ENCODE results near the gene ANO1.
A peak's percentile ranks its signal among the peaks of the same experiment; 100 is the strongest.
"Not testable (repeated sequence)": the region's sequence is repeated elsewhere in the genome, so short reads cannot be mapped to it uniquely, and the experiment has no call there.

ANO1 gene

DNA sequence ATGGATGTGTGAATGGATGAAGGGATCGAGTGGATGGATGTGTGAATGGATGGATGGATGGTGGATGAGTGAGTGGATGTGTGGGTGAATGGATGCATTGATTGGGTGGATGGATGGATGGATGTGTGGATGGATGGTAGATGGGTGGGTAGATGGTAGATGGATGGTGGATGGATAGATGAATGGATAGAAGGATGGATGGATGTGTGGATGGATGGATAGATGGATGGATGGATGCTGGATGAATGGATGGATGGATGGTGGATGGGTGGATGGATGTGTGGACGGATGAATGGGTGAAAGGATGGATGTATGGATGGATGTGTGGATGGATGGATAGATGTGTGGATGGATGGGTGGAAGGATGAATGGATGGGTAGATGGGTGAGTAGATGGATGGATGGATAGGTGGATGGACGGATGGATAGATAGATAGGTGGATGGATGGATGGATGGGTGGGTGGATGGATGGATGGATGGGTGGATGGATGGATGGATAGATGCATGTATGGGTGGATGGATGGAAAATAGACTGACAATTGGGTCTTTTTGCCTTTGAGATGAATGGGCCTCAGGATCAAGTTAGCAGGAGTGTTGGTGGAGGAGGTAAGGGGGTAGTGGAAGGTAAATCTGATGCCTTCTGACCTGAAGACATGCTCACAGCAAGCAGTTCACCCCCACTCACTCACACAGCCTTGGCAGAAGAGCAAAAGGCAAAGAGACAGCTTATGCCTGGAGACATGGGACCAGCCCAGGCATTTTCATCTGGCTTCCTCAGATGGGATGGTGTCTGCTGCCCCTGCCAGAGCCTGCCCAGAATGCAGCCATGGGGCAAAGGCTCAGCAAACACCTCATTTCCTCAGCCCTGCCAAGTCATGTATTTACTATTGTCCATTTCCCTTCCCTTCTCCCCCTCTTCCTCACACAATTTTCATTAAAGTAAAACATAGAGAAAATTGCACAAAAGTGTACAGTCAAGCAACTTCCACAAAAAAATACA lies 117.0 kb downstream of the ANO1 start:
- no peak for DNase-seq

DNA sequence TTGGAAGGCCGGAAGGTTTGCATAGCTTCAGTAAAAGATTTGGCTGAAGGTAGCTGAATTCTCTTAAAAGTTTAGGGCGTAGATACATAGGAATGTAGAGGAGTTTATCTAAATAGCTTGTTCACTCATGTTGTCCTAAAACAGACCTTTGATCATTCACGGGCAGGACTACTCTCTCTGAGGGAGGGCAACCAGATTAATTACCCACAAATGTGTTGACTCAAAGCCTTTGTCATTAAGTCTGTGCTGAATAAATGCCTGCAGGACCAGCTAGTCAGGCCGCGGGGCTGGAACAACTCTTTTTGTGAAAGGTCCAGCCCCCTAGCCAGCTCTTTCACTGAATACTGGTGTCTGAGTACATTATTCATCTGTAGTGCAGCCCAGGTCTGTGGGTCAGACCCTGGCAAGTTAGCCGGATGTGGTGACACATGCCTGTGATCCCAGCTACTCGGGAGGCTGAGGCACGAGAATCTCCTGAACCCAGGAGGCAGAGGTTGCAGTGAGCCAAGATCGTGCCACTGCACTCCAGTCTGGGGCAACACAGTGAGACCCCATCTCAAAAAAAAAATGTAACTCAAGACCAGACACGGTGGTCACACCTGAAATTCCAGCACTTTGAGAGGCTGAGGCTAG lies 122.2 kb downstream of the ANO1 start:
- no peak for DNase-seq

DNA sequence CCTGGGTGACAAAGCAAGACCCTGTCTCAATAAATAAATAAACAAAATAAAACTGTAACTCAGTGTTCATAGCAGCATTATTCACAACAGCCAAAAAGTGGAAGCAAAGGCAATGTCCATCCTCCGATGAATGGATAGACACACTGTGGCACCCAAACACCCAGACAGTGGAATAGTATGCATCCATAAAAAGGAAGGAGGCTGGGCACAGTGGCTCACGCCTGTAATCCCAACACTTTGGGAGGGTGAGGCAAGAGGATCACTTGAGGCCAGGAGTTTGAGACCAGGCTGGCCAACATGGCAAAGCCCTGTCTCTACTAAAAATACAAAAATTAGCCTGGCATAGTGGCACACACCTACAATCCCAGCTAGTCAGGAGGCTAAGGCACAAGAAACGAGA lies 122.9 kb downstream of the ANO1 start:
- DNase-seq: not testable (repeated sequence)

DNA sequence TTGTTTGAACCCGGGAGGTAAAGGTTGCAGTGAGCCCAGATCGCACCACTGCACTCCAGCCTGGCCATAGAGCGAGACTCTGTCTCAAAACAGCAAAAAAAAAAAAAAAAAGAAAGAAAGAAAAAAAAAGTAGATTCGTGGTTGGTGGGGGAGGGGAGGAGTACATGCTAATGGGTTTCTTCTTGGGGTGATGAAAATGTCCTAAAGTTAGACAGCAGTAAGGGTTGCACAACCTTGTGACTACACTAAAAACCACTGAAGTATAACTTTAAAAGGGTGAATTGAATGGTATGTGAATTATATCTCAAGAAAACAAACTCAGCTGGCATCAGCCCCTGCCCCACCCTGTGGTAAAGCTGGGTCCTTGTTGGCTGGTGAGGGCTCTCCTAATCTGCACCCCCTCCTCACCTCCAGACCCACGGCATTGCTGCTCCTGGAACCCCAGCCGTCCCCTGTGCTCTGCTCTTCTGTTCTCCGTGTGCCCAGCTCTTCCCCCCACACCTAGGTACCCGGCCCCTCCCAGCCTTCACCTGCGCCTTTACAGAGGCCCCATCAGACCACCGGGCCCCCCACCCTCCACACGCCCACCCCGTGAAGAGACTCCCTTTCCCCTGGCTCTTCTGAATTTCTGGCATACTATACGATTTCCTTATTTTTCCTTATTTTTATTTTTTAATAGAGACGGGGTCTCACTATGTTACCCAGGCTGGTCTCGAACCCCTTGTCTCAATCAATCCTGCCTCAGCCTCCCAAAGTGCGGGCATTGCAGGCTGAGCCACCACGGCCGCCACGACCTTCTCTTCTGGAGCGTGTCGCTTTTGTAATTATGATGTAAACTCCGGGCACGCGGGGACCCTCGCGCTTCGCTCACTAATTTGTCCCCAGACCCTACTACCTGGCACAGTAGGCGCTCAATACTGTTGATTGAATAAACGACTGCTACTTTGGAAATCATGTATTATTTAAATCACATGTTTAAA lies 124.1 kb downstream of the ANO1 start:
- no peak for DNase-seq

DNA sequence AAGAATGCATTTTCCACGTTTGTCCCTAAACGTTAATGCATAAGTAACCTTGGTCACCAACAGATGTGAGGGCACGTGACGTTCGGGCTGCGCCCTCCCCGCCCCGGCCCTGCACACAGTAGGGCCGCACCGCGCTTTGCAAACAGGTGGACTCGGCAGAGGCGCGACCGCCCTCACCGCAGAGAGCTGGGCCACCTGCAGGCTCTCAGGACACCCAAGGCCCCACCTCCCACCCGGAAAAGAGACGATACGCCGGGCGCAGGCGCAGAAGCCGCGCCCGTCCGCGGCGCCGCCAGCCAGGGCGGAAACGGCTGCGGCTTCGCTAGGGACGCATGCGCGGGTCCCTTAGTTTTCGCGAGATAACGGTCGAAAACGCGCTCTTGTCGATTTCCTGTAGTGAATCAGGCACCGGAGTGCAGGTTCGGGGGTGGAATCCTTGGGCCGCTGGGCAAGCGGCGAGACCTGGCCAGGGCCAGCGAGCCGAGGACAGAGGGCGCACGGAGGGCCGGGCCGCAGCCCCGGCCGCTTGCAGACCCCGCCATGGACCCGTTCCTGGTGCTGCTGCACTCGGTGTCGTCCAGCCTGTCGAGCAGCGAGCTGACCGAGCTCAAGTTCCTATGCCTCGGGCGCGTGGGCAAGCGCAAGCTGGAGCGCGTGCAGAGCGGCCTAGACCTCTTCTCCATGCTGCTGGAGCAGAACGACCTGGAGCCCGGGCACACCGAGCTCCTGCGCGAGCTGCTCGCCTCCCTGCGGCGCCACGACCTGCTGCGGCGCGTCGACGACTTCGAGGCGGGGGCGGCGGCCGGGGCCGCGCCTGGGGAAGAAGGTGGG lies 125.0 kb downstream of the ANO1 start, which contains the start of gene FADD:
FADD (plus strand) TSS at position 377 of the 831 bp plus-strand sequence; CDS start at position 541, 164 bp downstream.
- peak; percentile 87 for DNase-seq

DNA sequence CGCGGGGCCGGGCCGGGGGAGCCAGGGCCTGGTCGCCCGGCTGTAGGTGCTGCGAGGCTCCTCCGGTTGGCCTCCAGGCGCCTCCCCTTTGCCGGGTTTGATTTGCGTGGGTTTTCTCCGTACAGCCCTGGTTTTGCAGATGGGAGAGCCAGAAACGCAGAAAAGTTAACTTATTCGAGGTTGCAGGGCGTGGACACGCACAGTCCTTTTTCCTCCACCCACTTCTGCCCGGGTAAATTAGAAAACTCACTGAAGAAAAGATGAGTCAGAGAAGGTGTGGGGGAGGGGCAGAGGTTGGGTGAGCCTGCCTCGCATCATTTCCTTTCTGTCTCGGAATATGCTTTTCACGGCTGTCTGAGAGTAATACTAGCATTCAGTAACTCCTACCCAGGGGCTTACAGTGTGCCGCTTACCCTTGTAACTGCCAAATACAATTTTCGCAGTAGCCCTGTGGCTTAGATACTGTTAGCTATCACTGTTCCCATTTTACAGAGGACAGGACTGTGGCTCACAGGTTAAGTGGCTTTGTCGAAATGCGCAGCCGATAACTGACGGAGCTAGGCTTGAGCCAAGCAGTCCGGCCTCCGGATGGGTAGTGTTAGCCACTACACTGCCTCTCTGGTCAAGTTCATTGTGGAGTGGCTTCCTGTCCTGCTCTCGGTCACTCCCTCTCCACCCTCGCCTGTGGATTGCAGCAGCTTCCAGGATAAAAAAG lies 125.8 kb downstream of the ANO1 start:
- peak; percentile 78 for DNase-seq

DNA sequence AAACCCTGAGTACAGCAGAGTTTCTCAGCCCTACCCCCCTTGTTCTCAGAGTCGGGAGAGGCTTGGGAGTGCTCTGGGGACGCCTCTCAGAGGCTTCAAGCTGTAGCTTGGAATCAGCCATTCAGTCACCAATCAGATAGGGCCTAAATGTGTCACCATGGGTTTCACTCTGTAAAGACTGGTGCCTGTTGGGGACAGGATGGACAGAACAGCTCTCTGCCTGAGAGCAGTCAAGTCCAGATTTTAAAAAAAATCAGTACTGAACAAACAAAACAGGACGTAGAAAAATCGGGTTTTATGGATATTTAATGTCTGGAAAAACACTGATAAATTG lies 126.3 kb downstream of the ANO1 start:
- no peak for DNase-seq

DNA sequence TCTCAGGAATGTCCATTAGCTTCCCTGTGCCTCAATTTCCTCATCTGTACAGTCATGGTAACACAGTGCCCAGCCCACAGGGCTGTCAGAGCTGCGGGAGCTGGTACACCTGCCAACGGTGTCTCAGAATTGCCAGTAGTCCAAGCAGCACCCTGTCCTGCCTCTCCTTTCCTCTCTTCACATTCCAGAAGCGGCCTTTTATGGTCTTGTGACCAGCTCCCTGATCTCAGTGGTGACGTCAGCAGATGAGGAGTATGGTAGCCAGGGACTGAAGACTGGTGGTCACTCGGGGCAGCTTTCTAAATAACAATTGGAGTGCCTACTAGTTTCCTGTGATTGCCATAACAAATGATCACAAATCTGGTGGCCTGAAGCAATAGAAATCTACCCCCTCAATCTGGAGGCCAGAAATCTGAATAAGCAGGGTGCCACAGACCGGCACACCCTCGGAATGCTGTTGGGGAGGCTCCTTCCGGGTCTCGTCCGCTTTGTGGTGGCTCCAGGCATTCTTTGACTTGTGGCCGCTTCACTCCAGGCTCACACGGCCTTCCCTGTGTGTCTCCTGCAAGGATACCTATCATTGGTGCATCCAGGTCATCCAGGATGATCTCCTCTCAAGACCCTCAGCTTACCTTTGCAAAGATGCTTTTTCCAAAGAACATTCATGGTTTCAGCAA lies 127.1 kb downstream of the ANO1 start:
- no peak for DNase-seq

DNA sequence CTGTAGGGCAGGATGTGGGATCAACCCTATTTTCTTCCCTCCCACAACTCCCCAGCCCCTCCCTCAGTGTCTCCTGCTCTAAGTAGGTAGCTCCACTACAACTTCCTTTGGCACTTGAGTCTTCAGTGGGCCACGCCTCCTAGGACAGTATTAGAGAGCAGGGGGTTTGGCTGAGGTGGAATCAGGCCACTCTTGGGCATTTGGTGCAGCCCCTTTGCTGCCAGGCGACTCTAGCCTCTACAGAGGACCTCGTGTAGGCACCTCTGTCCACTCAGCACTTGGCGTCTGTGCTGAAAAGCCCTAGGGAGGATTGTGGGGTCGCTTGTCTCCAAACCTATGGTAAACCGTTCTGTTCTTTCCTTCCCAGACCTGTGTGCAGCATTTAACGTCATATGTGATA lies 127.6 kb downstream of the ANO1 start:
- DNase-seq: peak; percentile 12

DNA sequence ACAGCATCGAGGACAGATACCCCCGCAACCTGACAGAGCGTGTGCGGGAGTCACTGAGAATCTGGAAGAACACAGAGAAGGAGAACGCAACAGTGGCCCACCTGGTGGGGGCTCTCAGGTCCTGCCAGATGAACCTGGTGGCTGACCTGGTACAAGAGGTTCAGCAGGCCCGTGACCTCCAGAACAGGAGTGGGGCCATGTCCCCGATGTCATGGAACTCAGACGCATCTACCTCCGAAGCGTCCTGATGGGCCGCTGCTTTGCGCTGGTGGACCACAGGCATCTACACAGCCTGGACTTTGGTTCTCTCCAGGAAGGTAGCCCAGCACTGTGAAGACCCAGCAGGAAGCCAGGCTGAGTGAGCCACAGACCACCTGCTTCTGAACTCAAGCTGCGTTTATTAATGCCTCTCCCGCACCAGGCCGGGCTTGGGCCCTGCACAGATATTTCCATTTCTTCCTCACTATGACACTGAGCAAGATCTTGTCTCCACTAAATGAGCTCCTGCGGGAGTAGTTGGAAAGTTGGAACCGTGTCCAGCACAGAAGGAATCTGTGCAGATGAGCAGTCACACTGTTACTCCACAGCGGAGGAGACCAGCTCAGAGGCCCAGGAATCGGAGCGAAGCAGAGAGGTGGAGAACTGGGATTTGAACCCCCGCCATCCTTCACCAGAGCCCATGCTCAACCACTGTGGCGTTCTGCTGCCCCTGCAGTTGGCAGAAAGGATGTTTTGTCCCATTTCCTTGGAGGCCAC lies 128.3 kb downstream of the ANO1 start:
- DNase-seq: no peak

DNA sequence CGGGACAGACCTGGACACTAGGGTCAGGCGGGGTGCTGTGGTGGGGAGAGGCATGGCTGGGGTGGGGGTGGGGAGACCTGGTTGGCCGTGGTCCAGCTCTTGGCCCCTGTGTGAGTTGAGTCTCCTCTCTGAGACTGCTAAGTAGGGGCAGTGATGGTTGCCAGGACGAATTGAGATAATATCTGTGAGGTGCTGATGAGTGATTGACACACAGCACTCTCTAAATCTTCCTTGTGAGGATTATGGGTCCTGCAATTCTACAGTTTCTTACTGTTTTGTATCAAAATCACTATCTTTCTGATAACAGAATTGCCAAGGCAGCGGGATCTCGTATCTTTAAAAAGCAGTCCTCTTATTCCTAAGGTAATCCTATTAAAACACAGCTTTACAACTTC lies 128.9 kb downstream of the ANO1 start:
- no peak for DNase-seq

DNA sequence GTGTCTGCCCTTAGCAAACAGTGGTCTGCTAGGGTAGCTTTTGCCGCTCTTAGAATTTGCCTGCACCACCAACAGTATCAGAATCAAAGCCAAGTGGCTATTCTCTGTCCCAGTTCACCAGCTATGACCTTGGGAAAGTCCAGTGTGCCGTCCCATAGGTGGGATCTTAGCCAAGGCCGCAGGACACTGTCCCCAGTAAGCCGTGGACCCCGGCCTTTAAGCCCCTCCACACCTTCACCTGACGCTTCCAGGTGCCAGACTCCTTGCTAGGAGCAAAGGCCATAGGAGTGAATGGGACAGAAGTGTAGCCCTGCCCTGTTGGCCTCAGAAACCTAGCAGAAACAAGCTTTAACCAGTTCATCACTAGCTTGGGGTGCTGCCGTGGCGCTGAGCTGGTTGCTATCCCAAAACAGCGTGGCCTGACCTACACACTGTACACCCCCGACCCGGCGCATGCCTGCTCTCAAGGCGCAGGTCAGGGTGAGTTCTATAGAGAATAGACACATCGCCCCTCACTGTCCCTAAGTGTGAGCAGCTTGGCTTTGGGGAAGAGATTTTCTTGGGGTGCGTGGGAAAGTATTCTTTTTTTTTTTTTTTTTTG lies 129.5 kb downstream of the ANO1 start:
- no peak for DNase-seq

DNA sequence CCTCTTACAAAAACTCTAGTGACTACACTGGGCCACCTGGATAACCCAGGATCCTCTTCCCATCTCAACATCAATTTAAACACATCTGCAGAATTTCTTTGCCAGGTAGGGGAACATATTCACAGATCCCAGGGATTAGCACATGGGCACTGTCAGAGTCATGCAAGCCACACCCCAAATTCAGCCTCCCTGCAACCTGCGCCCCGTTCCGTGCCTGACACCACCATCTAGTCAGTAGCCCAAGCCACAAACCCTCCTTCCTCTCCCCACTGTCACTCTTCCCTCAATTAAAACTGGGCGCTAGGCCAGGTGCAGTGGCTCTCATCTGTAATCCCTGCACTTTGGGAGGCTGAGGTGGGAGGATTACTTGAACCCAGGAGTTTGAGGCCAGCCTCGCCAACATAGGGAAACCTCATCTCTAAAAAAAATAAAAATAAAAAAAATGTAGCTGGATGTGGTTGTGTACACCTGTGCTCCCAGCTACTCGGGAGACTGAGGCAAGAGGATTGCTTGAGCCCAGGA lies 131.3 kb downstream of the ANO1 start:
- no peak for DNase-seq

DNA sequence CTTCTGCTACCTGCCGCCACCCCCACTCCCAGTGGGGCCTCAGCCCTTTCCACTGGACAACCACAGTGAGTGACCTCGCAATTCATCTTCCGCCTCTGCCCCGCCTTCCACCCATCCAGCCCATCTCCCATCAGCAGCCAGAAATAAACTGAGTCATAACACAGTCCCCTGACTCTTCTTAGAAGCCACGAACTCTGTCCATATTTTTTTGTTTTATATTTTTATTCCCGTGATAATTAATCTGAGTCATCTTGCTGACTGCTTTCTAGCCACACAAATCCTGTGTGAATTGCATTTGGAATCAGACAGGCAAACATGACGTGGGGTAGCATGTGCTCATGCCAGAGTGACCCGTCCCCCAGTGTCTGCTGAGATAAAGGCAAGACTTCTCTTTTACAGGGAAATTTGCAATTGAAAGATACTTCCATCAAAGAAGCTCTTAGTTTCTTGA lies 132.0 kb downstream of the ANO1 start:
- no peak for DNase-seq

DNA sequence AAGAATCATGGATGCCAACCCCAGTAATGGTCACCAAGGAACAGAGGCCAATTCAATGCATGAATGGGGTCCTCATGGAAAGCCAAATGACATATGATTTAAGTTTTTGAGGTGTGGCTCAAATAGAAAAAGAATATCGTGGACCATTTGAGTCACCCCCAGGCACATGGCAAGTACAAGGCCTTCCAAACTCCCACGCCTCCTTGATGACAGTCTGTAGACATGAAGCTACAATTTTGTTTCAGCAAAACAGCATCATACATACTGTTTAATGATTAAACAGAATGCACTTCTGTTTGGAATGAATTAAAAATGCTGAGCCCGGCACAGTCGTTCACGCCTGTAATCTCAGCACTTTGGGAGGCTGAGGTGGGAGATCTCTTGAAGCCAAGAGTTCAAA lies 132.4 kb downstream of the ANO1 start:
- no peak for DNase-seq

DNA sequence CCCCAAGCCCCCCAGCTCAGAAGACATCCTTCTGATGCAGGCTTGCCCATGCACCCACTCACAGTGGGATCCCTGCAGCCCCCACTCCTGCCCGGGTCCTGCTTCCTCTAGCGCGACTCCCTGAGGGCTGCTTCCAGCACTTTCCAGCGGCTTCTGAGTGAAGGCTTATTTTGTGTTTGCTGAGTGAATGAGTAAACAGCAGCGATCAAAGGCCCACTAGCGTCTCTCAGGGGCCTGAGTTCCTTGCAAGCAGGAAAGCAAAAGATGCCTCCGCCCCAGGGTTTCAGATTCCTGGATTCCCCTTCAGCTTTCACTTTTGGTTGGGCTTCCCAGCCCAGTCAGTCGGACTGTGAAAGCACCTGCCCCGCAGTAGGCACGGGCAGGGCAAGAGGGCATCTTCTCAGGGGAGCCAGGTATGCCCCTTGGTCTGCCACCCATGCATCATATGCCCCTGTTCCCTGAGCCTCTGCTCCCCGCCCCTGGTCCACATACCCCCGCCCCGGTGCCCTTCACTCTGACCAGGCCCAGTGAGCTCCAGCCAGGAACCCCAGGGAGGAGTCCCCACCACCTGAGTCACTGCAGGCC lies 134.2 kb downstream of the ANO1 start:
- no peak for DNase-seq

DNA sequence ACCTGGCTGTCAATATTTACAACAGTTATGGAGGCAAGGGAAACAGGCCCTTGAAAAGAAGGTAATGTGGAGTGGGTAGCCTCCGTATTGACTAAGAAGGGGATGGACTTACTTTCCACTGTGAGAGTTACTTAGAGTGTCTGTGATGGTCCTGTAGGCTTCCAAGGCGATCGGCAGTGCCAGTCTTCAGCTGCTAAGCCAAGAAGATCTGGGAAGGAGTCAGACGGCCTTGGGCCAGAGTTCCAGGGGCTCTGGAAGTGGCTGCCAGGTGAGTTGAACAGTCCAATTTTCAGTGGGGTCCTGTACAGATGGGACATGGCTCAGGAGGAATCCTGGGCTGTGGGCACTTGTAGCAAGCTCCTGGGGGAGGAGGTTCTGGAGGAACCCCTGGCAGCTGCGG lies 139.3 kb downstream of the ANO1 start:
- not testable (repeated sequence) for DNase-seq

DNA sequence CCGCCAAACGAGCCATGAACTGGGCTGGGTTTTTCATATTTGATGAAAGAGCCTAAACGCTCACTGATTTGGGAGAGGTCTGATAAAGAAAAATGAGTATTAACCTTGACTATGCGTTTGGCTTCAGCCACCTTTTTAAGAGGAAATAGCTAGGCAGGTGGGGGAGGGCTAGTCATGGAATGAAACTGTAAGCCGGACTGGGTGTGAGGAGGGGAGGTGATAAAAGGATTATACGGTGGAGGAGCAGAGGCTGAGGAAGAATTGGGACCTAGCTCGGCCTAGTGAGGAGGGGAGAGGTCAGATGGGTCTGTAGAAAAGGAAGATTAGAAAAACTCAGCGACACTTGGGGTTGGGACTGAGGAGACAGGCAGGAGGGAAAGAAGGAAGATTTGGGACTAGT lies 140.0 kb downstream of the ANO1 start:
- DNase-seq: not testable (repeated sequence)

DNA sequence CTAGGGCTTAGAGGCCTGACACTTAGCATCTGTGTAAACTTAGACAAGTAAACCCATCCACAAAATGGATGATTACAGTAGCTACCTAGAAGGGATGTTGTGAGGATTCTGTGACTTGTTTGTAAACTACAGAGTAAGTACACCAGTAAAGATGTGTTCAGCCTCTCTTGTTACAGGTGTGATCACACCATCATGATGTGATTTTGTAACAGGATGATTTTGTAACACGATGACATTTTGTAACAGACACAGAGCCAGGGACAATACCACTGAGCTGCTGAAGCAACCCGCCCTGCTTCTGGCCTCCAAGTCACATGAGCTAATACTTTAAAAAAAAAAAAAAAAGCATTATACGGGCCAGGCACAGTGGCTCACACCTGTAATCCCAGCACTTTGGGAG lies 142.0 kb downstream of the ANO1 start:
- no peak for DNase-seq
